H9 (cell line): Measurements from ENCODE around the gene FAM236C. TPM values are rescaled to one million over a fixed set of nuclear protein-coding genes. Genes with fewer than 3 reads are reported as not detected.
"Not testable (repeated sequence)": the region's sequence is repeated elsewhere in the genome, so short reads cannot be mapped to it uniquely, and the experiment has no call there.

ENCODE experiments used
- DNase-seq: peaks from one replicate; pipeline ENCODE4 v3.0.0-alpha.2; 2017
- H2AFZ ChIP-seq: one replicate; pipeline ENCODE4 v1.6.1; 2013; ENCODE audit warnings: mild to moderate bottlenecking, low read length, control low read depth, moderate library complexity
- H2AK5ac ChIP-seq: 2 replicates; pipeline ENCODE4 v1.6.1; 2013; ENCODE audit warnings: low read length, control low read depth, mixed read lengths; ENCODE audit not compliant: insufficient read length
- H2BK120ac ChIP-seq: one replicate; pipeline ENCODE4 v1.6.1; 2013; ENCODE audit warnings: low read depth, mild to moderate bottlenecking, low read length, control low read depth, inconsistent platforms; ENCODE audit not compliant: poor library complexity, severe bottlenecking
- H2BK12ac ChIP-seq: 2 replicates; pipeline ENCODE4 v1.6.1; 2013; ENCODE audit warnings: low read length, control low read depth, mixed read lengths, low read depth; ENCODE audit not compliant: insufficient read length
- H2BK15ac ChIP-seq: 2 replicates; pipeline ENCODE4 v1.6.1; 2013; ENCODE audit warnings: low read depth, low read length, control low read depth
- H2BK20ac ChIP-seq: one replicate; pipeline ENCODE4 v1.6.1; 2013; ENCODE audit warnings: low read depth, mild to moderate bottlenecking, low read length, control low read depth, inconsistent platforms; ENCODE audit not compliant: poor library complexity, severe bottlenecking
- H2BK5ac ChIP-seq: 2 replicates; pipeline ENCODE4 v1.6.1; 2013; ENCODE audit warnings: low read length, control low read depth, mixed read lengths; ENCODE audit not compliant: insufficient read length
- H3K14ac ChIP-seq: 2 replicates; pipeline ENCODE4 v1.6.1; 2013; ENCODE audit warnings: low read length, control low read depth; ENCODE audit not compliant: insufficient read depth
- H3K18ac ChIP-seq: 2 replicates; pipeline ENCODE4 v1.6.1; 2013; ENCODE audit warnings: low read depth, mild to moderate bottlenecking, mixed read lengths, low read length, control low read depth; ENCODE audit not compliant: insufficient read length
- H3K23ac ChIP-seq: 2 replicates; pipeline ENCODE4 v1.6.1; 2013; ENCODE audit warnings: low read length, control low read depth, mixed read lengths, low read depth; ENCODE audit not compliant: insufficient read length
- H3K23me2 ChIP-seq: 2 replicates; pipeline ENCODE4 v1.6.1; 2013; ENCODE audit warnings: low read depth, mild to moderate bottlenecking, mixed read lengths, low read length, control low read depth; ENCODE audit not compliant: insufficient read length, poor library complexity, severe bottlenecking
- H3K27ac ChIP-seq: 2 replicates; pipeline ENCODE4 v1.5.1; 2013; ENCODE audit warnings: low read length, control low read depth, mixed read lengths, low read depth; ENCODE audit not compliant: insufficient read length
- H3K27me3 ChIP-seq: 2 replicates; pipeline ENCODE4 v1.6.1; 2013; ENCODE audit warnings: low read length, control low read depth, inconsistent platforms; ENCODE audit not compliant: insufficient read depth
- H3K4ac ChIP-seq: 2 replicates; pipeline ENCODE4 v1.6.1; 2013; ENCODE audit warnings: low read depth, mild to moderate bottlenecking, control low read depth, inconsistent platforms, low read length, moderate library complexity
- H3K4me1 ChIP-seq: 2 replicates; pipeline ENCODE4 v1.6.1; 2013; ENCODE audit warnings: low read length, control low read depth, inconsistent platforms; ENCODE audit not compliant: insufficient read depth
- H3K4me2 ChIP-seq: 2 replicates; pipeline ENCODE4 v1.6.1; 2013; ENCODE audit warnings: low read length, control low read depth, mixed read lengths; ENCODE audit not compliant: insufficient read length, insufficient read depth
- H3K56ac ChIP-seq: 2 replicates; pipeline ENCODE4 v1.6.1; 2013; ENCODE audit warnings: low read depth, mild to moderate bottlenecking, mixed read lengths, low read length, control low read depth; ENCODE audit not compliant: insufficient read length
- H3K79me1 ChIP-seq: 2 replicates; pipeline ENCODE4 v1.6.1; 2013; ENCODE audit warnings: low read depth, mild to moderate bottlenecking, moderate library complexity, low read length, control low read depth, inconsistent platforms; ENCODE audit not compliant: insufficient read depth, poor library complexity, severe bottlenecking
- H3K79me2 ChIP-seq: 2 replicates; pipeline ENCODE4 v1.6.1; 2013; ENCODE audit warnings: low read length, control low read depth, inconsistent platforms; ENCODE audit not compliant: insufficient read depth
- H3K9ac ChIP-seq: 2 replicates; pipeline ENCODE4 v1.6.1; 2013; ENCODE audit warnings: low read length, control low read depth, mixed read lengths; ENCODE audit not compliant: insufficient read length; ENCODE audit errors: extremely low read depth
- H3K9me3 ChIP-seq: one replicate; pipeline ENCODE4 v1.6.1; 2013; ENCODE audit warnings: low read depth, low read length, inconsistent platforms; ENCODE audit not compliant: control insufficient read depth
- H3T11ph ChIP-seq: one replicate; pipeline ENCODE4 v1.6.1; 2013; ENCODE audit warnings: mild to moderate bottlenecking, low read length, control low read depth, inconsistent platforms
- H4K20me1 ChIP-seq: one replicate; pipeline ENCODE4 v1.6.1; 2013; ENCODE audit not compliant: control insufficient read depth, insufficient read length, insufficient read depth
- H4K5ac ChIP-seq: 2 replicates; pipeline ENCODE4 v1.6.1; 2013; ENCODE audit warnings: low read depth, mild to moderate bottlenecking, mixed read lengths, low read length, control low read depth; ENCODE audit not compliant: insufficient read length
- H4K8ac ChIP-seq: replicated peaks from 2 replicates; pipeline ENCODE4 v1.6.1; 2013; ENCODE audit warnings: low read length, control low read depth, mixed read lengths, low read depth; ENCODE audit not compliant: insufficient read length
- H4K91ac ChIP-seq: 2 replicates; pipeline ENCODE4 v1.6.1; 2013; ENCODE audit warnings: low read depth, mild to moderate bottlenecking, moderate library complexity, mixed read lengths, low read length, control low read depth; ENCODE audit not compliant: insufficient read length
- H3K27ac Mint-ChIP-seq, 3 experiments: 2 replicates in 2 of 3; 3 replicates in 1 of 3; pipeline ENCODE4 v1.8.0; 2020 to 2021; ENCODE audit warnings: mixed read lengths in 3 of 3, mild to moderate bottlenecking in 1 of 3, moderate library complexity in 1 of 3
- H3K27me3 Mint-ChIP-seq: 2 replicates; pipeline ENCODE4 v1.8.0; 2021; ENCODE audit warnings: low read depth, mild to moderate bottlenecking, moderate library complexity, mixed read lengths
- H3K36me3 Mint-ChIP-seq, 3 experiments: 2 replicates in 2 of 3; 3 replicates in 1 of 3; pipeline ENCODE4 v1.8.0; 2020 to 2021; ENCODE audit warnings: low read depth in 3 of 3, mixed read lengths in 3 of 3; ENCODE audit not compliant: insufficient read depth in 1 of 3
- H3K4me1 Mint-ChIP-seq, 2 experiments: 2 replicates each; pipeline ENCODE4 v1.8.0; 2020; ENCODE audit warnings: mixed read lengths in 2 of 2
- H3K4me3 Mint-ChIP-seq, 2 experiments: 2 replicates in 1 of 2; 3 replicates in 1 of 2; pipeline ENCODE4 v1.8.0; 2020 to 2021; ENCODE audit warnings: mild to moderate bottlenecking in 2 of 2, mixed read lengths in 2 of 2, moderate library complexity in 1 of 2
- H3K9me3 Mint-ChIP-seq, 2 experiments: 2 replicates in 1 of 2; 3 replicates in 1 of 2; pipeline ENCODE4 v1.8.0; 2020; ENCODE audit warnings: mild to moderate bottlenecking in 2 of 2, mixed read lengths in 2 of 2, moderate library complexity in 1 of 2
- WGBS: extraction: QIAGEN DNeasy Blood & Tissue Kit; methylation state at CpG from one replicate; pipeline ENCODE4 v1.1.7; 2013; ENCODE audit warnings: missing lambda C conversion rate, low lambda C conversion rate, mixed read lengths; ENCODE audit not compliant: insufficient read length; ENCODE audit errors: extremely low coverage; 5-methylcytosine and 5-hydroxymethylcytosine counted together
- total RNA-seq: library from RNA; stranded (reverse); gene quantifications from 2 replicates; pipeline ENCODE4 v1.2.1, GENCODE V29; 2021

The FAM236C gene
- total RNA-seq, 1 experiment from 2014 or later: not detected

DNA sequence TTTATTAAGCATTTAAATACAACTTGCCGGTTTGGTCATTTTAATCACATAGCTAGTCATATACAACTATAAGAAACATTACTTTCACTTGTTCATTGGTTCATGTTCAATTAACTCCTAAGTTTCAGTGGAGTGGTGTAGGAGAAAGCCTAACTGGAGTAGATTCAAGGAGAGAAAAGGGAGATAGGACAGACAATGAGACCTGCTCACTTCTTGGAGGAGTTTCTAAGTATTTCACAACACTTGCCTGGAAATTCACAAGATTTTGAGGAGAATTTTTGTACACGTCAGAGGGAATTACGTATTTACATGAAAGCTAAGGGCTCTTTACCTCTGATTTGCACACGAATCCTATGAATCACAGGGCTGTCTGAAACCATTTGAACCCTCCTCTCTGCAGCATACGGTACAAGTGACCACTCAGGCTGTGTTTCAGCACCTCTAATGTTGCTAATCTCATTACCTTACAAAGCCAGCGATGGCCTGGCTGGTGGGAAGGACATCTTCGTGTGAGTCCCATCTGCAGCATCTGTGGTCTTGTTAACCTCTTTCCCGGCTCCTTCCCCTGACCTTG is 24.6 kb downstream of the FAM236C start:
- H2BK20ac ChIP-seq, H4K5ac ChIP-seq, H2AK5ac ChIP-seq, H3K9me3 ChIP-seq, H4K91ac ChIP-seq, DNase-seq, H3K4me1 Mint-ChIP-seq, H2BK5ac ChIP-seq, H3K56ac ChIP-seq, H3K4ac ChIP-seq, H3K9ac ChIP-seq, H3K4me2 ChIP-seq, H3K18ac ChIP-seq, H3K23me2 ChIP-seq, H3K79me1 ChIP-seq, H3T11ph ChIP-seq, H2BK15ac ChIP-seq, H3K27me3 ChIP-seq, H3K4me3 Mint-ChIP-seq, H2BK120ac ChIP-seq, H3K27ac Mint-ChIP-seq, H3K4me1 ChIP-seq, H3K9me3 Mint-ChIP-seq, H2BK12ac ChIP-seq, H4K8ac ChIP-seq, H2AFZ ChIP-seq, H3K27ac ChIP-seq, H3K79me2 ChIP-seq, H4K20me1 ChIP-seq, H3K14ac ChIP-seq, H3K27me3 Mint-ChIP-seq, H3K36me3 Mint-ChIP-seq, H3K23ac ChIP-seq: not testable (repeated sequence)
- no CpG with 5 or more reads among the region's 8 CpGs for WGBS

DNA sequence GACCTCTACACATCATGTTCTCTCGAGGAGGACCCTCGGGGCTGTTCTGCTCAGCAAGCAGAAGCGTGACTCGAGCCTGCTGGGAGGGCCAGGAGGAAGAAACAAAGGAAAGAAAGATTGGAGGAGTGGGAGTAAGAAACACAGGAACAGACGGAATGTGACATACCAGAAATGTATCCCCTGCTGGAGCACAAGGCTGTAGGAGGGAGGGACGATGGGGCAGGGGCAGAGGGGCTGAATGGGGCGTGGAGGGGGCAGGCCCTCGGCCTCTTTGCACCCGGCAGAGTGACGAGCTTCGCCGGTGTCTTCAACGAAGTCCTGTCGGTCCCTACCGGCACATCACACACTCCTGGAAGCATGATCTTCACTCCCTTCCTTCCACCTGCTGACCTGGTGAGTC is 25.5 kb downstream of the FAM236C start, which contains the start of gene FAM236A:
FAM236A (plus strand) TSS at position 301 of the 400 bp plus-strand sequence; CDS start at position 358, 57 bp downstream.
- not testable (repeated sequence) for H2BK12ac ChIP-seq, H4K20me1 ChIP-seq, H3K79me2 ChIP-seq, DNase-seq, H3K4me1 Mint-ChIP-seq, H3K79me1 ChIP-seq, H3K27ac Mint-ChIP-seq, H2BK15ac ChIP-seq, H3K9me3 Mint-ChIP-seq, H3K9ac ChIP-seq, H3K9me3 ChIP-seq, H3K23ac ChIP-seq, H3K27ac ChIP-seq, H3K27me3 ChIP-seq, H3K4me2 ChIP-seq, H3K27me3 Mint-ChIP-seq, H3K4me3 Mint-ChIP-seq, H2AFZ ChIP-seq, H3K56ac ChIP-seq, H3K23me2 ChIP-seq, H4K5ac ChIP-seq, H3K4ac ChIP-seq, H4K8ac ChIP-seq, H3K36me3 Mint-ChIP-seq, H3K4me1 ChIP-seq, H3K14ac ChIP-seq, H4K91ac ChIP-seq, H3K18ac ChIP-seq, H2BK120ac ChIP-seq, H2AK5ac ChIP-seq, H2BK5ac ChIP-seq, H2BK20ac ChIP-seq, H3T11ph ChIP-seq
- WGBS: no CpG with 5 or more reads among the region's 15 CpGs
